H9 (cell line): ENCODE measurements around the gene PPM1H. TPM values are rescaled to one million over a fixed set of nuclear protein-coding genes. Genes with fewer than 3 reads are reported as not detected.

Experiments used
- DNase-seq: peaks from one replicate; pipeline ENCODE4 v3.0.0-alpha.2; 2017
- H2AFZ ChIP-seq: one replicate; pipeline ENCODE4 v1.6.1; 2013; ENCODE audit warnings: mild to moderate bottlenecking, low read length, control low read depth, moderate library complexity
- H2AK5ac ChIP-seq: 2 replicates; pipeline ENCODE4 v1.6.1; 2013; ENCODE audit warnings: low read length, control low read depth, mixed read lengths; ENCODE audit not compliant: insufficient read length
- H2BK120ac ChIP-seq: one replicate; pipeline ENCODE4 v1.6.1; 2013; ENCODE audit warnings: low read depth, mild to moderate bottlenecking, low read length, control low read depth, inconsistent platforms; ENCODE audit not compliant: poor library complexity, severe bottlenecking
- H2BK12ac ChIP-seq: 2 replicates; pipeline ENCODE4 v1.6.1; 2013; ENCODE audit warnings: low read length, control low read depth, mixed read lengths, low read depth; ENCODE audit not compliant: insufficient read length
- H2BK15ac ChIP-seq: 2 replicates; pipeline ENCODE4 v1.6.1; 2013; ENCODE audit warnings: low read depth, low read length, control low read depth
- H2BK20ac ChIP-seq: one replicate; pipeline ENCODE4 v1.6.1; 2013; ENCODE audit warnings: low read depth, mild to moderate bottlenecking, low read length, control low read depth, inconsistent platforms; ENCODE audit not compliant: poor library complexity, severe bottlenecking
- H2BK5ac ChIP-seq: 2 replicates; pipeline ENCODE4 v1.6.1; 2013; ENCODE audit warnings: low read length, control low read depth, mixed read lengths; ENCODE audit not compliant: insufficient read length
- H3K14ac ChIP-seq: 2 replicates; pipeline ENCODE4 v1.6.1; 2013; ENCODE audit warnings: low read length, control low read depth; ENCODE audit not compliant: insufficient read depth
- H3K18ac ChIP-seq: 2 replicates; pipeline ENCODE4 v1.6.1; 2013; ENCODE audit warnings: low read depth, mild to moderate bottlenecking, mixed read lengths, low read length, control low read depth; ENCODE audit not compliant: insufficient read length
- H3K23ac ChIP-seq: 2 replicates; pipeline ENCODE4 v1.6.1; 2013; ENCODE audit warnings: low read length, control low read depth, mixed read lengths, low read depth; ENCODE audit not compliant: insufficient read length
- H3K23me2 ChIP-seq: 2 replicates; pipeline ENCODE4 v1.6.1; 2013; ENCODE audit warnings: low read depth, mild to moderate bottlenecking, mixed read lengths, low read length, control low read depth; ENCODE audit not compliant: insufficient read length, poor library complexity, severe bottlenecking
- H3K27ac ChIP-seq: 2 replicates; pipeline ENCODE4 v1.5.1; 2013; ENCODE audit warnings: low read length, control low read depth, mixed read lengths, low read depth; ENCODE audit not compliant: insufficient read length
- H3K27me3 ChIP-seq: 2 replicates; pipeline ENCODE4 v1.6.1; 2013; ENCODE audit warnings: low read length, control low read depth, inconsistent platforms; ENCODE audit not compliant: insufficient read depth
- H3K4ac ChIP-seq: 2 replicates; pipeline ENCODE4 v1.6.1; 2013; ENCODE audit warnings: low read depth, mild to moderate bottlenecking, control low read depth, inconsistent platforms, low read length, moderate library complexity
- H3K4me1 ChIP-seq: 2 replicates; pipeline ENCODE4 v1.6.1; 2013; ENCODE audit warnings: low read length, control low read depth, inconsistent platforms; ENCODE audit not compliant: insufficient read depth
- H3K4me2 ChIP-seq: 2 replicates; pipeline ENCODE4 v1.6.1; 2013; ENCODE audit warnings: low read length, control low read depth, mixed read lengths; ENCODE audit not compliant: insufficient read length, insufficient read depth
- H3K56ac ChIP-seq: 2 replicates; pipeline ENCODE4 v1.6.1; 2013; ENCODE audit warnings: low read depth, mild to moderate bottlenecking, mixed read lengths, low read length, control low read depth; ENCODE audit not compliant: insufficient read length
- H3K79me1 ChIP-seq: 2 replicates; pipeline ENCODE4 v1.6.1; 2013; ENCODE audit warnings: low read depth, mild to moderate bottlenecking, moderate library complexity, low read length, control low read depth, inconsistent platforms; ENCODE audit not compliant: insufficient read depth, poor library complexity, severe bottlenecking
- H3K79me2 ChIP-seq: 2 replicates; pipeline ENCODE4 v1.6.1; 2013; ENCODE audit warnings: low read length, control low read depth, inconsistent platforms; ENCODE audit not compliant: insufficient read depth
- H3K9ac ChIP-seq: 2 replicates; pipeline ENCODE4 v1.6.1; 2013; ENCODE audit warnings: low read length, control low read depth, mixed read lengths; ENCODE audit not compliant: insufficient read length; ENCODE audit errors: extremely low read depth
- H3K9me3 ChIP-seq: one replicate; pipeline ENCODE4 v1.6.1; 2013; ENCODE audit warnings: low read depth, low read length, inconsistent platforms; ENCODE audit not compliant: control insufficient read depth
- H3T11ph ChIP-seq: one replicate; pipeline ENCODE4 v1.6.1; 2013; ENCODE audit warnings: mild to moderate bottlenecking, low read length, control low read depth, inconsistent platforms
- H4K20me1 ChIP-seq: one replicate; pipeline ENCODE4 v1.6.1; 2013; ENCODE audit not compliant: control insufficient read depth, insufficient read length, insufficient read depth
- H4K5ac ChIP-seq: 2 replicates; pipeline ENCODE4 v1.6.1; 2013; ENCODE audit warnings: low read depth, mild to moderate bottlenecking, mixed read lengths, low read length, control low read depth; ENCODE audit not compliant: insufficient read length
- H4K8ac ChIP-seq: replicated peaks from 2 replicates; pipeline ENCODE4 v1.6.1; 2013; ENCODE audit warnings: low read length, control low read depth, mixed read lengths, low read depth; ENCODE audit not compliant: insufficient read length
- H4K91ac ChIP-seq: 2 replicates; pipeline ENCODE4 v1.6.1; 2013; ENCODE audit warnings: low read depth, mild to moderate bottlenecking, moderate library complexity, mixed read lengths, low read length, control low read depth; ENCODE audit not compliant: insufficient read length
- H3K27ac Mint-ChIP-seq, 3 experiments: 2 replicates in 2 of 3; 3 replicates in 1 of 3; pipeline ENCODE4 v1.8.0; 2020 to 2021; ENCODE audit warnings: mixed read lengths in 3 of 3, mild to moderate bottlenecking in 1 of 3, moderate library complexity in 1 of 3
- H3K27me3 Mint-ChIP-seq: 2 replicates; pipeline ENCODE4 v1.8.0; 2021; ENCODE audit warnings: low read depth, mild to moderate bottlenecking, moderate library complexity, mixed read lengths
- H3K36me3 Mint-ChIP-seq, 3 experiments: 2 replicates in 2 of 3; 3 replicates in 1 of 3; pipeline ENCODE4 v1.8.0; 2020 to 2021; ENCODE audit warnings: low read depth in 3 of 3, mixed read lengths in 3 of 3; ENCODE audit not compliant: insufficient read depth in 1 of 3
- H3K4me1 Mint-ChIP-seq, 2 experiments: 2 replicates each; pipeline ENCODE4 v1.8.0; 2020; ENCODE audit warnings: mixed read lengths in 2 of 2
- H3K4me3 Mint-ChIP-seq, 2 experiments: 2 replicates in 1 of 2; 3 replicates in 1 of 2; pipeline ENCODE4 v1.8.0; 2020 to 2021; ENCODE audit warnings: mild to moderate bottlenecking in 2 of 2, mixed read lengths in 2 of 2, moderate library complexity in 1 of 2
- H3K9me3 Mint-ChIP-seq, 2 experiments: 2 replicates in 1 of 2; 3 replicates in 1 of 2; pipeline ENCODE4 v1.8.0; 2020; ENCODE audit warnings: mild to moderate bottlenecking in 2 of 2, mixed read lengths in 2 of 2, moderate library complexity in 1 of 2
- CTCF ChIP-seq: fragments of 200-600 bp; sonication (generic); conservative IDR thresholded peaks from 3 replicates; pipeline ENCODE4 v1.8.0; 2021; ENCODE audit warnings: antibody characterized with exemption, mild to moderate bottlenecking
- WGBS: extraction: QIAGEN DNeasy Blood & Tissue Kit; methylation state at CpG from one replicate; pipeline ENCODE4 v1.1.7; 2013; ENCODE audit warnings: missing lambda C conversion rate, low lambda C conversion rate, mixed read lengths; ENCODE audit not compliant: insufficient read length; ENCODE audit errors: extremely low coverage; 5-methylcytosine and 5-hydroxymethylcytosine counted together
- total RNA-seq: library from RNA; stranded (reverse); gene quantifications from 2 replicates; pipeline ENCODE4 v1.2.1, GENCODE V29; 2021

Gene PPM1H
- total RNA-seq, 1 experiment from 2014 or later = 22.1 TPM

GRCh38 chr12:62860020-62860419, 74.9 kb downstream of the PPM1H start:
- H2BK5ac ChIP-seq = no peak overlapping the region
- no peaks in the 10 kb centered on the region for H3K9me3 Mint-ChIP-seq
- H3K27me3 ChIP-seq = no peaks in the 10 kb centered on the region
- H2BK12ac ChIP-seq = no peak overlapping the region
- H4K20me1 ChIP-seq = no peaks in the 10 kb centered on the region
- H3K4me1 Mint-ChIP-seq = peaks cover 39 to 41% of the 10 kb centered on the region in 2 experiments
- H3K79me1 ChIP-seq = no peaks in the 10 kb centered on the region
- H3K9ac ChIP-seq = no peak overlapping the region
- no peak overlapping the region for H3K4me2 ChIP-seq
- no peak overlapping the region for H2BK20ac ChIP-seq
- no peak overlapping the region for H3K4ac ChIP-seq
- WGBS = no CpG with 5 or more reads among the region's 5 CpGs
- H3K56ac ChIP-seq = no peak overlapping the region
- no peaks in the 10 kb centered on the region for H3K27me3 Mint-ChIP-seq
- H4K8ac ChIP-seq = no peak overlapping the region
- no peak overlapping the region for H2AK5ac ChIP-seq
- H3K23ac ChIP-seq = no peak overlapping the region
- DNase-seq = no peak
- peak overlapping the region; percentile 33 to 90 (median 74); a peak in 5 of 7 replicates for H3K27ac Mint-ChIP-seq
- peaks cover 20% of the 10 kb centered on the region; the same call in 1 of the 2 replicates for H3K4me1 ChIP-seq
- no peak overlapping the region for H3T11ph ChIP-seq
- H2BK15ac ChIP-seq = no peak overlapping the region
- no peak overlapping the region for H3K14ac ChIP-seq
- H3K36me3 Mint-ChIP-seq = no peaks in the 10 kb centered on the region
- no peak overlapping the region for H3K27ac ChIP-seq
- H4K91ac ChIP-seq = no peak overlapping the region
- no peak overlapping the region for H3K4me3 Mint-ChIP-seq
- H2BK120ac ChIP-seq = no peak overlapping the region
- H3K9me3 ChIP-seq = no peaks in the 10 kb centered on the region
- no peak for TF ChIP-seq CTCF
- H4K5ac ChIP-seq = no peak overlapping the region
- H3K23me2 ChIP-seq = no peaks in the 10 kb centered on the region
- no peak overlapping the region for H3K18ac ChIP-seq
- H2AFZ ChIP-seq = no peak overlapping the region
- no peaks in the 10 kb centered on the region; the same call in 1 of the 2 replicates for H3K79me2 ChIP-seq
